H1 (cell line): ENCODE measurements around the gene PAX5. TPM values are rescaled to one million over a fixed set of nuclear protein-coding genes. Genes with fewer than 3 reads are reported as not detected.

Experiments used
- CTCF ChIA-PET: fragments of 300-600 bp; sonication (Branson Sonifier 250); formaldehyde crosslinking; loops from one replicate; lab custom pipeline; 2021; ENCODE audit not compliant: partially characterized antibody; lab: Charles Lee
- POLR2A ChIA-PET: fragments of 300-600 bp; sonication (Branson Sonifier 250); formaldehyde crosslinking; loops from one replicate; lab custom pipeline; 2021; ENCODE audit warnings: inconsistent platforms; ENCODE audit not compliant: partially characterized antibody; lab: Charles Lee
- DNase-seq, 2 experiments: peaks; one replicate each; pipeline versions ENCODE4 v3.0.0 to v3.0.0-alpha.2; 2010 to 2022; ENCODE audit warnings: low spot score in 2 of 2, low read depth in 1 of 2, mixed read lengths in 1 of 2
- FAIRE-seq: peaks from 2 replicates; lab custom pipeline; 2011; peaks lifted over from hg19 to GRCh38; lab: Jason Lieb, UNC
- H2AFZ ChIP-seq: 2 replicates; pipeline ENCODE4 v1.8.1; 2012; ENCODE audit warnings: low read length, inconsistent platforms
- H2AK5ac ChIP-seq: 2 replicates; pipeline ENCODE4 v1.6.1; 2013; ENCODE audit warnings: low read depth, low read length
- H2BK120ac ChIP-seq: replicated peaks from 2 replicates; pipeline ENCODE3; 2013; ENCODE audit warnings: low read depth, low read length, inconsistent platforms
- H2BK12ac ChIP-seq: 2 replicates; pipeline ENCODE4 v1.6.1; 2013; ENCODE audit warnings: low read depth, low read length
- H2BK15ac ChIP-seq: 2 replicates; pipeline ENCODE4 v1.6.1; 2013; ENCODE audit warnings: low read length
- H2BK20ac ChIP-seq: 2 replicates; pipeline ENCODE4 v1.6.1; 2013; ENCODE audit warnings: low read length
- H2BK5ac ChIP-seq: 2 replicates; pipeline ENCODE4 v1.6.1; 2013; ENCODE audit warnings: low read depth, low read length
- H3K14ac ChIP-seq: 2 replicates; pipeline ENCODE4 v1.6.1; 2013; ENCODE audit warnings: inconsistent platforms; ENCODE audit not compliant: insufficient read length
- H3K18ac ChIP-seq: 2 replicates; pipeline ENCODE4 v1.6.1; 2013; ENCODE audit warnings: low read length; ENCODE audit errors: extremely low read depth
- H3K23ac ChIP-seq: 2 replicates; pipeline ENCODE4 v1.6.1; 2013; ENCODE audit warnings: inconsistent platforms; ENCODE audit not compliant: insufficient read length
- H3K23me2 ChIP-seq: 2 replicates; pipeline ENCODE4 v1.6.1; 2013; ENCODE audit warnings: low read depth, low read length
- H3K27ac ChIP-seq: 2 replicates; pipeline ENCODE4 v1.6.1; 2011; ENCODE audit warnings: low read depth, low read length, inconsistent platforms
- H3K27me3 ChIP-seq, 4 experiments: replicated peaks in 1 of 4; 1 replicate in 1 of 4; 2 replicates in 3 of 4; pipeline versions ENCODE4 v1.6.1 to v1.8.1; 2011 to 2013; ENCODE audit warnings: low read length in 3 of 4, mild to moderate bottlenecking in 3 of 4, inconsistent platforms in 2 of 4, mixed read lengths in 2 of 4, moderate library complexity in 1 of 4; ENCODE audit not compliant: control insufficient read depth in 3 of 4, insufficient read depth in 3 of 4; ENCODE audit errors: extremely low read depth in 1 of 4
- H3K36me3 ChIP-seq, 4 experiments: 2 replicates each; pipeline versions ENCODE4 v1.6.1 to v1.8.1; 2011 to 2013; ENCODE audit warnings: mild to moderate bottlenecking in 4 of 4, low read length in 3 of 4, moderate library complexity in 2 of 4, control low read depth in 1 of 4, inconsistent platforms in 1 of 4; ENCODE audit not compliant: insufficient read depth in 4 of 4, control insufficient read depth in 2 of 4
- H3K4ac ChIP-seq: replicated peaks from 2 replicates; pipeline ENCODE3; 2013; ENCODE audit warnings: low read length, low read depth, mixed read lengths, inconsistent platforms; ENCODE audit not compliant: insufficient read length
- H3K4me1 ChIP-seq, 4 experiments: replicated peaks in 1 of 4; 1 replicate in 1 of 4; 2 replicates in 3 of 4; pipeline versions ENCODE4 v1.6.1 to v1.8.1; 2011 to 2013; ENCODE audit warnings: low read length in 3 of 4, inconsistent platforms in 2 of 4, mixed read lengths in 1 of 4; ENCODE audit not compliant: insufficient read depth in 4 of 4, control insufficient read depth in 3 of 4
- H3K4me2 ChIP-seq, 2 experiments: 2 replicates each; pipeline versions ENCODE4 v1.6.1 to v1.8.1; 2011 to 2013; ENCODE audit warnings: low read depth in 2 of 2, low read length in 2 of 2, control low read depth in 1 of 2, inconsistent platforms in 1 of 2, mild to moderate bottlenecking in 1 of 2; ENCODE audit not compliant: insufficient read depth in 1 of 2
- H3K4me3 ChIP-seq, 4 experiments: fragments of 200-600, 300-600 bp in 1 of 4; sonication (generic), shearing (Covaris generic), sonication (Bioruptor Twin) in 1 of 4; 2 replicates each; pipeline versions ENCODE4 v1.5.1 to v1.8.1; 2011 to 2016; ENCODE audit warnings: low read length in 4 of 4, low read depth in 3 of 4, control low read depth in 2 of 4, inconsistent platforms in 2 of 4, mild to moderate bottlenecking in 2 of 4, mixed read lengths in 1 of 4, moderate library complexity in 1 of 4; ENCODE audit not compliant: insufficient read depth in 2 of 4; ENCODE audit errors: extremely low read depth in 1 of 4
- H3K56ac ChIP-seq: replicated peaks from 2 replicates; pipeline ENCODE3; 2013; ENCODE audit warnings: low read depth, mild to moderate bottlenecking, mixed read lengths, low read length, inconsistent platforms; ENCODE audit not compliant: insufficient read length
- H3K79me1 ChIP-seq: 2 replicates; pipeline ENCODE4 v1.6.1; 2013; ENCODE audit warnings: low read depth, low read length, control low read depth
- H3K79me2 ChIP-seq, 2 experiments: 2 replicates each; pipeline versions ENCODE4 v1.6.1 to v1.8.1; 2012 to 2013; ENCODE audit warnings: low read length in 2 of 2, mild to moderate bottlenecking in 2 of 2, inconsistent platforms in 1 of 2; ENCODE audit not compliant: insufficient read depth in 2 of 2, control insufficient read depth in 1 of 2
- H3K9ac ChIP-seq, 4 experiments: replicated peaks in 1 of 4; 1 replicate in 1 of 4; 2 replicates in 3 of 4; pipeline versions ENCODE4 v1.6.1 to v1.8.1; 2011 to 2013; ENCODE audit warnings: low read depth in 3 of 4, low read length in 3 of 4, control low read depth in 2 of 4, mild to moderate bottlenecking in 2 of 4, moderate library complexity in 2 of 4, inconsistent platforms in 1 of 4; ENCODE audit errors: extremely low read depth in 1 of 4
- H3K9me3 ChIP-seq, 2 experiments: 2 replicates each; pipeline versions ENCODE4 v1.6.1 to v1.8.1; 2012 to 2013; ENCODE audit warnings: mild to moderate bottlenecking in 2 of 2, moderate library complexity in 2 of 2, control low read depth in 1 of 2, inconsistent platforms in 1 of 2, low read depth in 1 of 2, low read length in 1 of 2, mixed read lengths in 1 of 2; ENCODE audit not compliant: insufficient read depth in 2 of 2
- H4K20me1 ChIP-seq, 2 experiments: replicated peaks in 1 of 2; 2 replicates each; pipeline versions ENCODE3 to v1.8.1; 2011 to 2013; ENCODE audit warnings: inconsistent platforms in 2 of 2, low read length in 2 of 2, mild to moderate bottlenecking in 1 of 2; ENCODE audit not compliant: insufficient read depth in 2 of 2, control insufficient read depth in 1 of 2
- H4K5ac ChIP-seq: 2 replicates; pipeline ENCODE4 v1.6.1; 2013; ENCODE audit warnings: low read length, low read depth, mixed read lengths, inconsistent platforms; ENCODE audit not compliant: insufficient read length
- H4K8ac ChIP-seq: 2 replicates; pipeline ENCODE4 v1.8.0; 2013; ENCODE audit warnings: mild to moderate bottlenecking, moderate library complexity, low read length, inconsistent platforms; ENCODE audit not compliant: insufficient read depth; ENCODE audit errors: extremely low read depth
- H4K91ac ChIP-seq: replicated peaks from 2 replicates; pipeline ENCODE3; 2013; ENCODE audit warnings: low read length, mixed read lengths, inconsistent platforms; ENCODE audit not compliant: insufficient read length
- CEBPB ChIP-seq: IDR thresholded peaks from 2 replicates; pipeline ENCODE4 v1.6.1; 2012; ENCODE audit warnings: low read depth, low read length
- FOSL1 ChIP-seq: IDR thresholded peaks from 2 replicates; pipeline ENCODE4 v1.6.1; 2011; ENCODE audit warnings: mild to moderate bottlenecking, low read depth, low read length, moderate library complexity; ENCODE audit not compliant: insufficient read depth
- NRF1 ChIP-seq: IDR thresholded peaks from 2 replicates; pipeline ENCODE4 v1.6.1; 2011; ENCODE audit warnings: mild to moderate bottlenecking, low read depth, low read length, improper control_type of control experiment
- POLR2A ChIP-seq, 2 experiments: IDR thresholded peaks; 1 replicate in 1 of 2; 2 replicates in 1 of 2; pipeline ENCODE4 v1.6.1; 2011; ENCODE audit warnings: low read depth in 2 of 2, low read length in 2 of 2, mild to moderate bottlenecking in 2 of 2; ENCODE audit errors: control extremely low read depth in 1 of 2
- POU5F1 ChIP-seq: IDR thresholded peaks from 2 replicates; pipeline ENCODE4 v1.6.1; 2011; ENCODE audit warnings: low read depth, mild to moderate bottlenecking, low read length, moderate library complexity
- RBBP5 ChIP-seq: IDR thresholded peaks from 2 replicates; pipeline ENCODE4 v1.7.1; 2012; ENCODE audit warnings: low read depth, mild to moderate bottlenecking, inconsistent platforms, low read length, moderate library complexity, borderline replicate concordance
- RFX5 ChIP-seq: IDR thresholded peaks from 2 replicates; pipeline ENCODE4 v1.6.1; 2011; ENCODE audit warnings: low read depth, low read length, improper control_type of control experiment, borderline replicate concordance
- TBP ChIP-seq: IDR thresholded peaks from 2 replicates; pipeline ENCODE4 v1.6.1; 2011; ENCODE audit warnings: low read depth, low read length, improper control_type of control experiment
- WGBS, 2 experiments: shearing (Covaris generic) in 1 of 2; methylation state at CpG; one replicate each; pipeline versions ENCODE4 v1.1.6 to v1.1.7; 2013 to 2015; ENCODE audit warnings: low lambda C conversion rate in 2 of 2, mixed read lengths in 2 of 2, inconsistent platforms in 1 of 2, low coverage in 1 of 2, missing lambda C conversion rate in 1 of 2; ENCODE audit not compliant: insufficient replicate concordance in 2 of 2, insufficient coverage in 1 of 2, insufficient read length in 1 of 2; ENCODE audit errors: extremely low coverage in 1 of 2, missing lambda C conversion rate in 1 of 2; 5-methylcytosine and 5-hydroxymethylcytosine counted together
- polyA plus RNA-seq, 7 experiments: library from polyadenylated mRNA; depleted of rRNA in 3 of 7; stranded (reverse) in 5 of 7; unstranded in 2 of 7; fragments of >200 nt in 5 of 7; fragments of 200-250 nt in 2 of 7; gene quantifications; 1 replicate in 5 of 7; 2 replicates in 1 of 7; 4 replicates in 1 of 7; pipeline versions ENCODE4 v1.2.1 to v1.2.3, GENCODE V29; 2011 to 2013; ENCODE audit warnings: missing spikeins in 2 of 7, mixed read lengths in 2 of 7
- total RNA-seq: library from RNA; stranded (reverse); fragmentation: NEBNext Ultra II Directional; extraction: Animal tissue kit (Norgen Biotek cat#: 25700); gene quantifications from 2 replicates; pipeline ENCODE4 v1.2.1, GENCODE V29; 2021

The PAX5 gene
- total and polyA plus RNA-seq, 2 of the 8 experiments (the other 6 are each of a cell fraction or from before 2014, with no cell fraction given): 0.29 to 0.43 TPM

DNA sequence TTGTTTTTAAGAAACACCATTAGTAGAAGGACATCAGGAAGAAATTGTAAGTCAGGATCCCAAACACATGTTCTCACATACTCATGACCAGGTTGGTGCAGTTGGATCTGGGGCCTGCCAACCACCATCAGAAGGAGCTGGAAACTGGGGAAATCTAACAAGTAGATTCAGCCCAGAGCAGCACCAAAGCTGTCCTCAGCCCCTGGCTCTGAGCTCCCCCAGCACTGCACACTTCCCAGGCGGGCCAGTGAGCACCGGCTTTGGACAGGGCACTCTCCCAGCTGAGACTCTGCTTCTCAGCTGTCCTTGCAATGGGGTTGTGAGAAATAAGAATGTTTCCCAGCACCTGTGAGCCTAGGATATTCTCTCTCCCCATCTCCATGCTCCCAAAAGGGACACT lies 162.5 kb downstream of the PAX5 start:
- Histone ChIP-seq H3K56ac (no peak overlapping the region), H3K4ac (no peak overlapping the region), H3K9ac (no peak overlapping the region), H2BK20ac (no peak overlapping the region), H3K14ac (no peak overlapping the region), H3K9me3 (peaks cover 0 to 4% of the 10 kb centered on the region in 2 experiments; a peak in 2 of 4 replicates), H3K4me3 (no peak overlapping the region), H3K27me3 (peaks cover 0 to 2% (median 0%) of the 10 kb centered on the region in 4 experiments; a peak in 1 of 7 replicates), H2BK12ac (no peak overlapping the region), H3K36me3 (no peaks in the 10 kb centered on the region), H3K23me2 (peaks cover 3% of the 10 kb centered on the region; the same call in 1 of the 2 replicates), H3K79me2 (no peaks in the 10 kb centered on the region), H3K79me1 (no peaks in the 10 kb centered on the region), H4K91ac (no peak overlapping the region), H3K27ac (no peak overlapping the region), H3K4me2 (no peak overlapping the region), H4K8ac (no peak overlapping the region), H2AFZ (no peak overlapping the region), H2BK120ac (no peak overlapping the region), H2BK5ac (no peak overlapping the region), H4K5ac (no peak overlapping the region), H3K4me1 (peaks cover 0 to 2% (median 0%) of the 10 kb centered on the region in 4 experiments; a peak in 1 of 7 replicates), H3K23ac (no peak overlapping the region), H3K18ac (no peak overlapping the region), H2BK15ac (no peak overlapping the region), H4K20me1 (peaks cover 0 to 3% of the 10 kb centered on the region in 2 experiments), H2AK5ac (no peak overlapping the region)
- CTCF ChIA-PET: interaction anchor here (0.8 to 27.2 kb wide), 13 partner anchors 9 to 118 kb away, joined by 3 to 657 read pairs (median 26); no protein-coding TSS in a partner anchor
- DNase-seq (no peak), FAIRE-seq (no peak)
- 91% methylated on average over 2 of the region's 2 CpGs; no CpG with 5 or more reads in 1 of the 2 experiments for WGBS, 2 experiments
- POLR2A ChIA-PET: no interaction called here
- TF ChIP-seq TBP (no peak), POU5F1 (no peak), RFX5 (no peak), CEBPB (no peak), FOSL1 (no peak), RBBP5 (no peak), POLR2A (IDR thresholded peaks at IDR 0.05; ENCODE audit: control extremely low read depth in 1 of 2, low read depth in 2 of 2, low read length in 2 of 2) (no peak), NRF1 (no peak)
